GM23338 (cell line): ENCODE measurements around the gene SELE.

Experiments
- CREB1 ChIP-seq: fragments of 250-450 bp; sonication (Bioruptor Pico); IDR thresholded peaks from 2 replicates; pipeline ENCODE4 v1.5.0; 2020; ENCODE audit warnings: low read depth, mild to moderate bottlenecking, moderate library complexity
- CTCF ChIP-seq, 2 experiments: fragments of 200-600 bp in 1 of 2; sonication (generic) in 1 of 2; conservative IDR thresholded peaks; 2 replicates each; pipeline versions ENCODE4 v1.5.1 to v1.6.1; 2016 to 2017; ENCODE audit warnings: antibody characterized with exemption in 2 of 2, low read depth in 2 of 2, mild to moderate bottlenecking in 2 of 2, moderate library complexity in 1 of 2
- ETS1 ChIP-seq: IDR thresholded peaks from 2 replicates; pipeline ENCODE4 v1.6.1; 2016; ENCODE audit warnings: antibody characterized with exemption
- EZH2 ChIP-seq: fragments of 200-600 bp; sonication (generic); IDR thresholded peaks from one replicate; pipeline ENCODE4 v1.8.0; 2017; ENCODE audit warnings: antibody characterized with exemption, mild to moderate bottlenecking, low read depth; ENCODE audit not compliant: unreplicated experiment
- EZH2phosphoT487 ChIP-seq: fragments of 200-600 bp; sonication (generic); IDR thresholded peaks from one replicate; pipeline ENCODE4 v1.8.1; 2018; ENCODE audit warnings: antibody characterized with exemption; ENCODE audit not compliant: unreplicated experiment
- JUNB ChIP-seq: IDR thresholded peaks from one replicate; pipeline ENCODE4 v1.6.1; 2016; ENCODE audit warnings: antibody characterized with exemption; ENCODE audit not compliant: unreplicated experiment
- NANOG ChIP-seq: IDR thresholded peaks from 2 replicates; pipeline ENCODE4 v1.6.1; 2016; ENCODE audit warnings: antibody characterized with exemption, borderline replicate concordance
- POLR2AphosphoS5 ChIP-seq: IDR thresholded peaks from 2 replicates; pipeline ENCODE4 v1.6.1; 2016; ENCODE audit warnings: antibody characterized with exemption, low read depth
- REST ChIP-seq: IDR thresholded peaks from one replicate; pipeline ENCODE4 v1.6.1; 2018; ENCODE audit warnings: antibody characterized with exemption; ENCODE audit not compliant: unreplicated experiment
- STAT1 ChIP-seq: IDR thresholded peaks from one replicate; pipeline ENCODE4 v1.6.1; 2016; ENCODE audit warnings: antibody characterized with exemption; ENCODE audit not compliant: unreplicated experiment
- ZNF114 ChIP-seq: fragments of 250-450 bp; sonication (Bioruptor Pico); IDR thresholded peaks from 2 replicates; pipeline ENCODE4 v1.5.0; 2020; ENCODE audit warnings: mild to moderate bottlenecking, moderate library complexity
- ZNF331 ChIP-seq: fragments of 250-450 bp; sonication (Bioruptor Pico); IDR thresholded peaks from 2 replicates; pipeline ENCODE4 v1.5.0; 2020; ENCODE audit warnings: low read depth, mild to moderate bottlenecking, moderate library complexity
- TF ChIP-seq, protein P1 (sequence below): fragments of 250-450 bp; sonication (Bioruptor Pico); IDR thresholded peaks from 2 replicates; pipeline ENCODE4 v1.5.0; 2020; ENCODE audit warnings: mild to moderate bottlenecking, moderate library complexity

DNA sequence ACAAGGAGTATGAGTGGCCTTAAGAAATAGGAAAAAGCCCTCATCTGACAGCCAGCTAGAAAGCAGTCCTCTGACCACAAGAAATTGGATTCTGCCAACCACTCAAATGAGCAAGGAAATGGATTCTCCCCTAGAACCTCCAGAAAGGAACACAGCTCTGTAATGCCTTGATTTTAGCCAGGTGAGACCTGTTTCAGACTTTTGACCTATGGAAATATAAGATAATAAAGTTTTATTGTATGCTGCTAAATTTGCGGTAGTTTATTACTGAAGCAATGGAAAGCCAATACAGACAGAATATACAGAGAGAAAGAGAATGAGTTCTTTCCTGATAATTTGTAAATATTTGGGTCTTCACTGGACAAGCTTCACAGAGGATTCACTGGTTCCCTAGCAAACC is 28.8 kb upstream of the SELE start:
- TF ChIP-seq ETS1: no peak
- no peak for TF ChIP-seq EZH2phosphoT487
- TF ChIP-seq CTCF (conservative IDR thresholded peaks at IDR 0.05; ENCODE audit: low read depth in 2 of 2): no peak
- TF ChIP-seq EZH2: no peak
- TF ChIP-seq POLR2AphosphoS5: no peak
- TF ChIP-seq CREB1 (CRISPR knock-in tag): no peak
- no peak for TF ChIP-seq JUNB
- no peak for TF ChIP-seq REST
- no peak for TF ChIP-seq ZNF114
- TF ChIP-seq NANOG: no peak
- no peak for TF ChIP-seq ZNF331
- TF ChIP-seq, protein P1, sequence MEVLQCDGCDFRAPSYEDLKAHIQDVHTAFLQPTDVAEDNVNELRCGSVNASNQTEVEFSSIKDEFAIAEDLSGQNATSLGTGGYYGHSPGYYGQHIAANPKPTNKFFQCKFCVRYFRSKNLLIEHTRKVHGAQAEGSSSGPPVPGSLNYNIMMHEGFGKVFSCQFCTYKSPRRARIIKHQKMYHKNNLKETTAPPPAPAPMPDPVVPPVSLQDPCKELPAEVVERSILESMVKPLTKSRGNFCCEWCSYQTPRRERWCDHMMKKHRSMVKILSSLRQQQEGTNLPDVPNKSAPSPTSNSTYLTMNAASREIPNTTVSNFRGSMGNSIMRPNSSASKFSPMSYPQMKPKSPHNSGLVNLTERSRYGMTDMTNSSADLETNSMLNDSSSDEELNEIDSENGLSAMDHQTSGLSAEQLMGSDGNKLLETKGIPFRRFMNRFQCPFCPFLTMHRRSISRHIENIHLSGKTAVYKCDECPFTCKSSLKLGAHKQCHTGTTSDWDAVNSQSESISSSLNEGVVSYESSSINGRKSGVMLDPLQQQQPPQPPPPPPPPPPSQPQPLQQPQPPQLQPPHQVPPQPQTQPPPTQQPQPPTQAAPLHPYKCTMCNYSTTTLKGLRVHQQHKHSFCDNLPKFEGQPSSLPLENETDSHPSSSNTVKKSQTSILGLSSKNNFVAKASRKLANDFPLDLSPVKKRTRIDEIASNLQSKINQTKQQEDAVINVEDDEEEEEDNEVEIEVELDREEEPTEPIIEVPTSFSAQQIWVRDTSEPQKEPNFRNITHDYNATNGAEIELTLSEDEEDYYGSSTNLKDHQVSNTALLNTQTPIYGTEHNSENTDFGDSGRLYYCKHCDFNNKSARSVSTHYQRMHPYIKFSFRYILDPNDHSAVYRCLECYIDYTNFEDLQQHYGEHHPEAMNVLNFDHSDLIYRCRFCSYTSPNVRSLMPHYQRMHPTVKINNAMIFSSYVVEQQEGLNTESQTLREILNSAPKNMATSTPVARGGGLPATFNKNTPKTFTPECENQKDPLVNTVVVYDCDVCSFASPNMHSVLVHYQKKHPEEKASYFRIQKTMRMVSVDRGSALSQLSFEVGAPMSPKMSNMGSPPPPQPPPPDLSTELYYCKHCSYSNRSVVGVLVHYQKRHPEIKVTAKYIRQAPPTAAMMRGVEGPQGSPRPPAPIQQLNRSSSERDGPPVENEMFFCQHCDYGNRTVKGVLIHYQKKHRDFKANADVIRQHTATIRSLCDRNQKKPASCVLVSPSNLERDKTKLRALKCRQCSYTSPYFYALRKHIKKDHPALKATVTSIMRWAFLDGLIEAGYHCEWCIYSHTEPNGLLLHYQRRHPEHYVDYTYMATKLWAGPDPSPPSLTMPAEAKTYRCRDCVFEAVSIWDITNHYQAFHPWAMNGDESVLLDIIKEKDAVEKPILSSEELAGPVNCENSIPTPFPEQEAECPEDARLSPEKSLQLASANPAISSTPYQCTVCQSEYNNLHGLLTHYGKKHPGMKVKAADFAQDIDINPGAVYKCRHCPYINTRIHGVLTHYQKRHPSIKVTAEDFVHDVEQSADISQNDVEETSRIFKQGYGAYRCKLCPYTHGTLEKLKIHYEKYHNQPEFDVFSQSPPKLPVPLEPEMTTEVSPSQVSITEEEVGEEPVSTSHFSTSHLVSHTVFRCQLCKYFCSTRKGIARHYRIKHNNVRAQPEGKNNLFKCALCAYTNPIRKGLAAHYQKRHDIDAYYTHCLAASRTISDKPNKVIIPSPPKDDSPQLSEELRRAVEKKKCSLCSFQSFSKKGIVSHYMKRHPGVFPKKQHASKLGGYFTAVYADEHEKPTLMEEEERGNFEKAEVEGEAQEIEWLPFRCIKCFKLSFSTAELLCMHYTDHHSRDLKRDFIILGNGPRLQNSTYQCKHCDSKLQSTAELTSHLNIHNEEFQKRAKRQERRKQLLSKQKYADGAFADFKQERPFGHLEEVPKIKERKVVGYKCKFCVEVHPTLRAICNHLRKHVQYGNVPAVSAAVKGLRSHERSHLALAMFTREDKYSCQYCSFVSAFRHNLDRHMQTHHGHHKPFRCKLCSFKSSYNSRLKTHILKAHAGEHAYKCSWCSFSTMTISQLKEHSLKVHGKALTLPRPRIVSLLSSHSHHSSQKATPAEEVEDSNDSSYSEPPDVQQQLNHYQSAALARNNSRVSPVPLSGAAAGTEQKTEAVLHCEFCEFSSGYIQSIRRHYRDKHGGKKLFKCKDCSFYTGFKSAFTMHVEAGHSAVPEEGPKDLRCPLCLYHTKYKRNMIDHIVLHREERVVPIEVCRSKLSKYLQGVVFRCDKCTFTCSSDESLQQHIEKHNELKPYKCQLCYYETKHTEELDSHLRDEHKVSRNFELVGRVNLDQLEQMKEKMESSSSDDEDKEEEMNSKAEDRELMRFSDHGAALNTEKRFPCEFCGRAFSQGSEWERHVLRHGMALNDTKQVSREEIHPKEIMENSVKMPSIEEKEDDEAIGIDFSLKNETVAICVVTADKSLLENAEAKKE (CRISPR knock-in tag): no peak
- TF ChIP-seq STAT1: no peak
